CD4-positive, alpha-beta T cell treated with Interleukin-21 for 1 hour (primary cell): Measurements from ENCODE around the gene TMEM139.
"Not testable (repeated sequence)": the region's sequence is repeated elsewhere in the genome, so short reads cannot be mapped to it uniquely, and the experiment has no call there.

Source experiments
- DNase-seq: peaks from one replicate; pipeline ENCODE4 v3.0.0-alpha.2; 2020

The TMEM139 gene

DNA sequence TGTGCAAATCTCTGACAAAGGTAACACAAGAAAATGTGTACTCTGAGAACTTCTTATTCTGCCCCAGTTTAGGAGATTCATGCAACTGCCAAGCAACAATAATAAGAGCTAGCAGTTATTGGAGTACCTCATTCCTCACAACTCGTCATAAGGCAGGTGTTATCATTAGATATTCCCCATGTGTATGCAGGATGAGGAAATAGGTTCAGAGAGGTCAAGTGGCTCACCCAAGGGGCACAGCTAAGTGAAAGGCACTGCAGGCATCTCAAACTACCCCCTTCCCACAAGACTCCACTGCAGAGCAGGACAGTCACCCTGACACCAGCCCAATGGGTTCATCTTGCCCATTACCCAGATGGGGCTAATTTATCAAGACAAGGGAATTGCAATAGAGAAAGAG is 22.9 kb upstream of the TMEM139 start:
- DNase-seq, result no peak

DNA sequence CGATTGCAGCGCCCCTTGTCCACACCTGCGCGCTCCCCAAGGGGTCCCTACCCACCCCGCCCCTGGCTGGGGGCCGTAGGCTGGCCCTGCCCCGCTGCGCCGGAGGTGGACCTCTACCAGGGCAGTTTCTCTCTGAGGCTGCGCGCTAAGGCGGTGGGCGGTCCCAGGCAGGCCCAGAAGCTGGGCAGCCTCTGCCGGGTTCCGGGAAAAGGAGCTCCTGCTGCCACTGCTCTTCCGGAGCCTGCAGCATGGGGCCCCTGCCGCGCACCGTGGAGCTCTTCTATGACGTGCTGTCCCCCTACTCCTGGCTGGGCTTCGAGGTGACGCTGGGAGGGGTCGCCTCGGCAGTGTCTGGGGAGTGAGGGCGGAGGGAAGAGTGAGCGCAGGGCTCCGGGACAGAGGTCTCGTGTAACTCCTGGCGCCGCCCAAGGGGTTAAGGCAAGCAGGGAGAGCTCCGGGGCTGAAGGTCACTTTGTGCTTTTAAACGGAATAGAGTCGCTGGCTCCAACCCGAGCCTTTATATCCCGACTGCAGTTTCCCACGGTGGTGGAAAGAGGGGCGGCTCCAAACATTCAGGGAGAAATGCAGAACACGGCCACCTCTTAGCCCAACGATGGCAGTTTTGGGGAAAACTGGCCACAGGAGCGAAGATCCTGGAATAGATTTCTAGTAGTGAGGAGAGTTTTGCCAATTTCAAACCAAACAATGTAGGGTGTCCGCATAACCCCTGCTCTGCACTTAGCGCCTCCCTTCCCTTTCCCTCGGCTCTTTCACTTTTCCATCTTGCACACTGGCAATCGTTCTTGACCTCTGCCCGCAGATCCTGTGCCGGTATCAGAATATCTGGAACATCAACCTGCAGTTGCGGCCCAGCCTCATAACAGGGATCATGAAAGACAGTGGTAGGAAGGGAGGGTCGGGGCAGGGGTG is 21.2 kb upstream of the TMEM139 start, which contains the start of gene GSTK1:
GSTK1 (plus strand) TSS at position 176 of the 930 bp plus-strand sequence; CDS start at position 249, 73 bp downstream.
- peak; percentile 85 for DNase-seq

DNA sequence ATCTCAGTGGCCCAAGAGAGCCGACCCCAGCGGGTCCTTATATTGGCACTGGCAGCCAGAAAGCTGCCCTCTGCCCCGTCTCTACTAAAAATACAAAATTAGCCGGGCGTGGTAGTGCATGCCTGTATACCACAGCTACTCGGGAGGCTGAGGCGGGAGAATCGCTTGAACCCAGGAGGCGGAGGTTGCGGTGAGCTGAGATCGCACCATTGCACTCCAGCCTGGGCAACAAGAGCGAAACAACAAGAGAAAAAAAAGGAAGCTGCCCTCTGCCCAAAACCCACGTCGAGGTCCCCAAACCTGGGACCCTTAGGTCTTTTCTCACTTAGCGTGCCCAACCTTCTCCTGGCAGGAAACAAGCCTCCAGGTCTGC is 20.6 kb upstream of the TMEM139 start:
- DNase-seq, result not testable (repeated sequence)

GRCh38 chr7:143265017-143265693 is 19.6 kb upstream of the TMEM139 start:
- no peak for DNase-seq

DNA sequence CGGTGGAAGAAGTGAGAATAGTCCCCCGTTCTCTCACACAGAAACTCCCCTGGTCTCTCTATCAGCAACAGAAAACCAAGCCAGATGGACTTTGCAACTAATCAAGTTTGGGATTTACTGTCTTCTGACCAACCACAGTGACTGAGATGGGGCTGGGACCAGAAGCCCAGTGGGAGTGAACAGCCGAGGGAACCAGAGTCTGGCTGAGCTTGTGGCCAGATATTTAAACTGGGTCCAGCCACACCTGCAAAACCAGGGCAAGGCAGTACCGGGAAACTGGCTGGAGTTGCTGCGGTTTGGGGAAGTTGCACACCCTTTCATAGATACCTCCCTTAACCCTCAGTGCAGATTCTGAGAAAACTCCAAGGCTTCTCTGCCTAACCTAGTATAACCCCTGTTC is 15.5 kb upstream of the TMEM139 start:
- no peak for DNase-seq

DNA sequence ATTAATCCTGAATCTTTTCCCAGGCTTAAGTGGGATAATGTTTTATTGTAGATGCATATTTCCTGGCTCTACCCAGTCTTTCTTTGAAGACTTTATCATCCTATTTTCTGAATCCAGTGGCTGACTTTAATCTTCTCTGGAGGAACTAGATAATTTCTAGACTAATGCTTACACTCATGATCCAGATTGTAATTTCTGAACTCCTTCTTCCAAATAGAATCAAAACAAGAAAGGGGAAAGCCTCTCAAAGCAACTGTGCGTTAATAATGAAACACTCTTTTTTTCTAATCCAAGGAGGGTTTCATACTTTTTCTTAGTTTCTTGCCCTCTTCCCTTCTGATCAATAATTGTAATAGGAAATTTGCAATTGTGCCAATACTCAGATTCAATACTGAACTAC is 13.5 kb upstream of the TMEM139 start:
- DNase-seq, result no peak

GRCh38 chr7:143272871-143273270 is 11.9 kb upstream of the TMEM139 start:
- no peak for DNase-seq

- DNase-seq, result peak; percentile 70
These were observed 5.3 kb upstream of the TMEM139 start for GRCh38 chr7:143279186-143280098.

- DNase-seq, result no peak
These were observed 4.6 kb upstream of the TMEM139 start for GRCh38 chr7:143280160-143280559.

DNA sequence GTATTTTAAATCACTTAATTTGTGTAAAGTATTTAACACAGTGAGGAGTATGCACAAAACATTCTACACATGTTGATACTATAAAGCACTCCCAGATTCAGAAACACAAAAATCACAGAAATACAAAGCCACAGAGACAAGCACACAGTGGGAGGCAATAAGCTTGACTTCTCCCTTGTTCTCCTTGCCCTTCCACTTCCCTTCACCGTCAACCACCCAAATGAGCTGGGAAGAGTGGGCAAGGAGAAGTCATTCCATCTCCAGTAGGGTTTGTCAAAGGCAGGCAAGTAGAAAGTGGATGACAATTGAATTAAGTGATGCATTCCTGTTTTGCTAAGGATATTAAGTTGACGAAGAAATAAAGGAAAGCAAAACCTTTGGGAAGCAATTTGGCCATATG is 4.2 kb upstream of the TMEM139 start:
- DNase-seq, result no peak

DNA sequence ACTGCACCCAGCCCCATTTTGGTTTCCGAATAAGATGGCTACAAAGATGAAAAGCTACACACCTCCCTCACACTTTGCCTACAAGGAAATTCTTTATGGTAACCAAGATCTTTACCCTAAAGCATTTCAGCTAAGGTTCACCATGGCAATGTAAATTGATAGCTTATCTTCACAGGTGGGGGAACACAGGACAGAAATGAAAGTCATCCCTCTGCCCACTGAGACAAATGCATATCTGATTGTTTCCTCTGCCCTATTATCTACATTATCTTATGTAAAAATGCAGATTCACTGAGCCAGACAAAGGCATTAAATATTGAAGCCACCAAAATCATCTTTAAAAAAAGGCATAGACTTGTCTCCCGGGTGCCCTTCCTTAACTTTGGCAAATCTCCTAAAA is 3.2 kb upstream of the TMEM139 start:
- DNase-seq, result no peak

GRCh38 chr7:143282124-143282523 is 2.6 kb upstream of the TMEM139 start:
- no peak for DNase-seq

DNA sequence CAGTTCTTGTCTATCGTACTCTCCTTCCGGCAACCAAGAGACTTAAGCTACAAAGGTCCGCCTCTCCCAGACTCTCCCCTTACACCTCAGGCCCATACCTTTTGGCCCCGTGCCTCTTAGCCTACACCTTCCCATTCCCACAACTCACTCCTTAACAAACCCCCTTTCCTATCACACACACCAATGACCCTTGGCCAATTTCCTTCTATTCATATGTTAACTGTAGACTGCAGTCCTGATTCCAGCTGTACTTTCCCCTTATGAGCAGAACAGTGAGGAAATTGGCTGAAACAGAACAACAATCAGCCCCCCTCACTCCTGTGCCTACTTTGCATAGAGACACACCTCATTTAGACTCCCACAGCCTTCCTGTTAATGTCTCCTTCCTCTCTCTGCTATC is 1.4 kb upstream of the TMEM139 start:
- no peak for DNase-seq

GRCh38 chr7:143285470-143285778 is 666 bp downstream of the TMEM139 start:
- no peak for DNase-seq

DNA sequence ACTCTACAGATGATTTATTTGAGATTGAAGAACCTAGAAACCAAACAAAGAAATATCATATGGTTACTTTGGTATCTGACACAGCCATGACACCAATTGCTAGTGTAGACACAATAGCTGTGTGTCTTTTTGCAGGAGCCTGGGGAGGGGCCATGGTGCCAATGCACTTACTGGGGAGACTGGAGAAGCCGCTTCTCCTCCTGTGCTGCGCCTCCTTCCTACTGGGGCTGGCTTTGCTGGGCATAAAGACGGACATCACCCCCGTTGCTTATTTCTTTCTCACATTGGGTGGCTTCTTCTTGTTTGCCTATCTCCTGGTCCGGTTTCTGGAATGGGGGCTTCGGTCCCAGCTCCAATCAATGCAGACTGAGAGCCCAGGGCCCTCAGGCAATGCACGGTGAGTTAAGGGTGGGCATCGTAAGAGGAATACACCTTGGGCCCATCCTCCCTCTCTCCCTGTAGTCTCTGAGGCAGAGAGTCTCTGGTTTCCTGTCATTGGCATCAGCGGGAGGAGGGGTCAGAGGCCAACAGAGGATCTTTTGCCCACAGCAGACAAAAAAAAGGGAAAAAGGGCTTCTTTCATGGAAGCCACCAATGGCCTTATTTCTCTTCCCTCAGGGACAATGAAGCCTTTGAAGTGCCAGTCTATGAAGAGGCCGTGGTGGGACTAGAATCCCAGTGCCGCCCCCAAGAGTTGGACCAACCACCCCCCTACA is 1.2 kb downstream of the TMEM139 start:
- DNase-seq, result no peak

DNA sequence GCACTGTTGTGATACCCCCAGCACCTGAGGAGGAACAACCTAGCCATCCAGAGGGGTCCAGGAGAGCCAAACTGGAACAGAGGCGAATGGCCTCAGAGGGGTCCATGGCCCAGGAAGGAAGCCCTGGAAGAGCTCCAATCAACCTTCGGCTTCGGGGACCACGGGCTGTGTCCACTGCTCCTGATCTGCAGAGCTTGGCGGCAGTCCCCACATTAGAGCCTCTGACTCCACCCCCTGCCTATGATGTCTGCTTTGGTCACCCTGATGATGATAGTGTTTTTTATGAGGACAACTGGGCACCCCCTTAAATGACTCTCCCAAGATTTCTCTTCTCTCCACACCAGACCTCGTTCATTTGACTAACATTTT is 1.7 kb downstream of the TMEM139 start:
- DNase-seq, result no peak

DNA sequence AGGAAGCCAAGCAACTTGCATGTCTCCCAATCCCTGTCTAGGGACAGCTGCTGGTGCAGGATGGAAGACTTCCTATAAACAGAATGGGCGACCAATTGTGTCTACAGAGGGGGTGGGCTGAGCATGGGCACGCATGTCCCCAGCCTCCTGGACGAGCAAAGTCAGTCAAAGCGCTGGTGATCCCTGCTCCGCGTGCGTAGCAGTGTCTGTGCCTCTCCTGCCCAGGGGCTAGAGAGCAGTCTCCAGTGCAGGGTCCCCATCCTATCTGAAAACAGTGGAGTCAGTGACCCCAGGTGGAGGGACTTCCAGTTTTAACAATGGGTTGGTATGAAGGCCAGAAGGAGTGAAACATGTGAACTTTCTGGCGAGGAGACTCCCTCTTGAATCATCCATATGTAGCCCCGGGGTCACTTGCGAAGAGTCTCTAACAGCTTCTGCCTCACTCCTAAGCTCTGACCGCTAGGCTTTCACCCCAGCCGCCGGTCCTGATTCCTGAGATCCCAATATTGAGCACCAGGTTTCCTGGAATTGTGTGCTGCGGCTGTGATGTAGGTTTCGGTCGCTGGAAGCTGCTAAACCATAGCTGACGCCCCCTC is 2.7 kb downstream of the TMEM139 start:
- no peak for DNase-seq

GRCh38 chr7:143287935-143288826 is 3.4 kb downstream of the TMEM139 start, which contains the start of gene CASP2:
TSS of gene CASP2 (plus strand) at chr7:143288351. CDS start at chr7:143288456, 105 bp downstream.
- peak; percentile 99 for DNase-seq

GRCh38 chr7:143288836-143289235 is 4.1 kb downstream of the TMEM139 start:
- no peak for DNase-seq

GRCh38 chr7:143289421-143289820 is 4.7 kb downstream of the TMEM139 start:
- no peak for DNase-seq

GRCh38 chr7:143289888-143290287 is 5.1 kb downstream of the TMEM139 start:
- not testable (repeated sequence) for DNase-seq
